ENCODE data around the gene KRTAP10-9. TPM values are rescaled to one million over a fixed set of nuclear protein-coding genes. Genes with fewer than 3 reads are reported as not detected.
"Not testable (repeated sequence)": the region's sequence is repeated elsewhere in the genome, so short reads cannot be mapped to it uniquely, and the experiment has no call there.

KRTAP10-9 gene
- total RNA-seq, 4 donors from 2014 or later: not detected

GRCh38 chr21:44585892-44586291 is 41.0 kb upstream of the KRTAP10-9 start:
- intact Hi-C loops (cut with DNase I): no loop called here
- H3K27me3 ChIP-seq: peaks cover 0 to 44% (median 0%) of the 10 kb centered on the region in 4 donors
- WGBS: 89% methylated on average over 3 of the region's 3 CpGs
- no peaks in the 10 kb centered on the region for H3K36me3 ChIP-seq
- H3K27ac ChIP-seq (replicated peaks in 1 of 4): no peak overlapping the region
- peak; percentile 47 for DNase-seq (ENCODE audit: extremely low spot score)
- H3K4me1 ChIP-seq: peaks cover 0 to 16% (median 5%) of the 10 kb centered on the region in 4 donors
- peaks cover 0 to 14% (median 4%) of the 10 kb centered on the region in 4 donors for H3K9me3 ChIP-seq
- TF ChIP-seq POLR2A (IDR thresholded peaks at IDR 0.05; ENCODE audit: low read depth): no peak
- TF ChIP-seq CTCF (IDR thresholded peaks at IDR 0.05): no peak
- TF ChIP-seq POLR2AphosphoS5 (IDR thresholded peaks at IDR 0.05): no peak
- no peak for TF ChIP-seq EP300 (IDR thresholded peaks at IDR 0.05)
- H3K4me3 ChIP-seq: no peak overlapping the region

GRCh38 chr21:44589094-44589493 is 37.8 kb upstream of the KRTAP10-9 start:
- H3K36me3 ChIP-seq: no peaks in the 10 kb centered on the region
- peaks cover 0 to 64% (median 0%) of the 10 kb centered on the region in 4 donors for H3K27me3 ChIP-seq
- peaks cover 0 to 5% (median 2%) of the 10 kb centered on the region in 4 donors for H3K4me1 ChIP-seq
- TF ChIP-seq POLR2A (IDR thresholded peaks at IDR 0.05; ENCODE audit: low read depth) (no peak), POLR2AphosphoS5 (IDR thresholded peaks at IDR 0.05) (no peak), CTCF (IDR thresholded peaks at IDR 0.05) (no peak), EP300 (IDR thresholded peaks at IDR 0.05) (no peak)
- peak; percentile 45 for DNase-seq (ENCODE audit: extremely low spot score)
- no peak overlapping the region for H3K4me3 ChIP-seq
- H3K9me3 ChIP-seq: no peaks in the 10 kb centered on the region
- no peak overlapping the region for H3K27ac ChIP-seq (replicated peaks in 1 of 4)
- WGBS: 96% methylated on average over 2 of the region's 2 CpGs
- intact Hi-C loops (cut with DNase I): no loop called here

GRCh38 chr21:44589586-44590305 is 37.1 kb upstream of the KRTAP10-9 start:
- peak; percentile 57 for DNase-seq (ENCODE audit: extremely low spot score)
- H3K27me3 ChIP-seq: peaks cover 0 to 64% (median 0%) of the 10 kb centered on the region in 4 donors
- whole genome bisulfite sequencing: 86% methylated on average over 6 of the region's 24 CpGs
- no peaks in the 10 kb centered on the region for H3K4me1 ChIP-seq
- TF ChIP-seq EP300 (IDR thresholded peaks at IDR 0.05) (no peak), POLR2A (IDR thresholded peaks at IDR 0.05; ENCODE audit: low read depth) (no peak), POLR2AphosphoS5 (IDR thresholded peaks at IDR 0.05) (no peak), CTCF (IDR thresholded peaks at IDR 0.05) (no peak)
- intact Hi-C loops (cut with DNase I): no loop called here
- H3K4me3 ChIP-seq: no peak overlapping the region
- H3K9me3 ChIP-seq: no peaks in the 10 kb centered on the region
- H3K27ac ChIP-seq (replicated peaks in 1 of 4): no peak overlapping the region
- H3K36me3 ChIP-seq: no peaks in the 10 kb centered on the region

GRCh38 chr21:44590311-44590721 is 36.6 kb upstream of the KRTAP10-9 start:
- no CpG with 5 or more reads among the region's 10 CpGs for WGBS
- peaks cover 0 to 64% (median 0%) of the 10 kb centered on the region in 4 donors for H3K27me3 ChIP-seq
- H3K4me1 ChIP-seq: no peaks in the 10 kb centered on the region
- no peaks in the 10 kb centered on the region for H3K9me3 ChIP-seq
- TF ChIP-seq POLR2A (IDR thresholded peaks at IDR 0.05; ENCODE audit: low read depth): no peak
- TF ChIP-seq EP300 (IDR thresholded peaks at IDR 0.05): no peak
- TF ChIP-seq CTCF (IDR thresholded peaks at IDR 0.05): no peak
- no peak for TF ChIP-seq POLR2AphosphoS5 (IDR thresholded peaks at IDR 0.05)
- H3K36me3 ChIP-seq: no peaks in the 10 kb centered on the region
- H3K4me3 ChIP-seq: no peak overlapping the region
- H3K27ac ChIP-seq (replicated peaks in 1 of 4): no peak overlapping the region
- intact Hi-C loops (cut with DNase I): no loop called here
- peak; percentile 42 for DNase-seq (ENCODE audit: extremely low spot score)

- intact Hi-C loops (cut with DNase I); H3K4me3 ChIP-seq; H3K36me3 ChIP-seq; H3K27ac ChIP-seq (replicated peaks in 1 of 4); H3K4me1 ChIP-seq; H3K9me3 ChIP-seq: not testable (repeated sequence)
- peaks cover 0 to 56% (median 0%) of the 10 kb centered on the region in 4 donors for H3K27me3 ChIP-seq
- DNase-seq (ENCODE audit: extremely low spot score): peak; percentile 39
- WGBS: 60% methylated on average over 2 of the region's 19 CpGs
Measured at GRCh38 chr21:44590897-44591800, 35.7 kb upstream of the KRTAP10-9 start.

- DNase-seq (ENCODE audit: extremely low spot score); H3K4me3 ChIP-seq; H3K9me3 ChIP-seq; H3K36me3 ChIP-seq; H3K4me1 ChIP-seq; H3K27ac ChIP-seq (replicated peaks in 1 of 4); intact Hi-C loops (cut with DNase I): not testable (repeated sequence)
- WGBS: no CpG with 5 or more reads among the region's 4 CpGs
- peaks cover 0 to 52% (median 0%) of the 10 kb centered on the region in 4 donors for H3K27me3 ChIP-seq
Measured at GRCh38 chr21:44591801-44592130, 35.1 kb upstream of the KRTAP10-9 start.
